ENCODE measurements around the gene JPT1. TPM values are rescaled to one million over a fixed set of nuclear protein-coding genes. Genes with fewer than 3 reads are reported as not detected.
"Not testable (repeated sequence)": the region's sequence is repeated elsewhere in the genome, so short reads cannot be mapped to it uniquely, and the experiment has no call there.

Gene JPT1
- total RNA-seq, 1 donor from 2014 or later = 109 TPM

DNA sequence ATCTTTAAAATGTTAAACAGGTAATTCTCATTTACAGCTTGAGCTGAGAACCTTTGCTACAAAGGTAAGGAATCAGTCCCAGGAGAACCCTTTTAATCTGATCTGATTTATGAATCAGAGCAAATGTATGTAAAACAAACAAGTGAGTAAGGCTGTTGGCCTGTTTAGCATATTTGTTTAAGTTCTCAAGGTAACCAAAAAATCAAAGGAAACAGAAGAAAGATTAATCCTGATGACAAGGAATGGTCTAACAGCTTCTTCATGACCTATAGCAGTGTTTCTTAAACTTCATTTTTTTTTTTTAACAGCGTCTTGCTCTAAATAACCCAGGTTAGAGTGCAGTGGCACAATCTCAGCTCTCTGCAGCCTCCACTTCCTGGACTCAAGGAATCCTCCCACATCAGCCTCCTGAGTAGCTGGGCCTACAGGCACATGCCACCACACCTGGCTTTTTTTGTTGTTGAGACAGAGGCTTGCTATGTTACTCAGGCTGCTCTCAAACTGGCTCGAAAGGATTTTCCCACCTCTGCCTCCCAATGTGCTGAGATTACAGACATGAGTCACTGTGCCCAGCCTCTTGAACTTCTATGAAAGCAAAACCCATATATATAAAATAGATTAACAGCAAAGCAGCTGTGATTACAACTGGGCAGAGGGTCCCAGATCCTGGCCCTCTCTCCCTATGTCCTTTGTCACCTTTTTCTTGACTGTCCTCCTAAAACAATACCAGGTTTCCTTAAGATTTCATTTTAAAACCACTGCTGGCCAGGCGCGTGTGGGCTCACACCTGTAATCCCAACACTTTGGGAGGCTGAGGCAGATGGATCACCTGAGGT is 5.1 kb upstream of the JPT1 start:
- Histone ChIP-seq H3K4me3 (ENCODE audit: low read length in 3 of 3) (no peak overlapping the region), H3K27ac (ENCODE audit: low read depth, low read length) (peak overlapping the region; percentile 52), H3K9ac (ENCODE audit: low read depth in 1 of 3, low read length in 3 of 3) (no peak overlapping the region), H3K27me3 (ENCODE audit: control insufficient read depth in 3 of 3, insufficient read depth in 3 of 3, low read length in 3 of 3) (no peaks in the 10 kb centered on the region), H3K4me1 (ENCODE audit: control insufficient read depth in 3 of 3, insufficient read depth in 3 of 3, low read length in 3 of 3) (peaks cover 5 to 11% (median 10%) of the 10 kb centered on the region in 3 donors), H3K9me3 (ENCODE audit: control insufficient read depth in 3 of 3, low read length in 3 of 3) (no peaks in the 10 kb centered on the region), H3K36me3 (ENCODE audit: control insufficient read depth in 3 of 3, insufficient read depth in 3 of 3, low read length in 3 of 3) (peaks cover 0 to 5% (median 0%) of the 10 kb centered on the region in 3 donors)

DNA sequence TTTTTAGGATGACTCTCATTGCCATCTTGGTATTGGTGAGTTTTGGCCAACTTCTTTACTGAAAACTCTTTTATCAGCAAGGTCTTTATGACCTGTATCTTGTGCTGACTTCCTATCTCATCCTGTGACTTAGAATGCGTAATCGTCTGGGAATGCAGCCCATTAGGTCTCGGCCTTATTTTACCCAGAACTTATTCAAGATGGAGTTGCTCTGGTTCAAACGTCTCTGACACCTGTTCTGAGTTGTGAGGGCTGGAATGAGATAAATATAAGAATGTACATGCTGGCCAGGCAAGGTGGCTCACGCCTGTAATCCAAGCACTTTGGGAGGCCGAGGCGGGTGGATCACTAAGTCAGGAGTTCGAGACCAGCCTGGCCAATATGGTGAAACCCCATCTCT is 4.2 kb upstream of the JPT1 start:
- not testable (repeated sequence) for H3K9me3 ChIP-seq (ENCODE audit: control insufficient read depth in 3 of 3, low read length in 3 of 3); H3K4me3 ChIP-seq (ENCODE audit: low read length in 3 of 3); H3K27me3 ChIP-seq (ENCODE audit: control insufficient read depth in 3 of 3, insufficient read depth in 3 of 3, low read length in 3 of 3); H3K9ac ChIP-seq (ENCODE audit: low read depth in 1 of 3, low read length in 3 of 3); H3K36me3 ChIP-seq (ENCODE audit: control insufficient read depth in 3 of 3, insufficient read depth in 3 of 3, low read length in 3 of 3); H3K27ac ChIP-seq (ENCODE audit: low read depth, low read length)
- H3K4me1 ChIP-seq (ENCODE audit: control insufficient read depth in 3 of 3, insufficient read depth in 3 of 3, low read length in 3 of 3) = peaks cover 9 to 16% (median 13%) of the 10 kb centered on the region in 3 donors

DNA sequence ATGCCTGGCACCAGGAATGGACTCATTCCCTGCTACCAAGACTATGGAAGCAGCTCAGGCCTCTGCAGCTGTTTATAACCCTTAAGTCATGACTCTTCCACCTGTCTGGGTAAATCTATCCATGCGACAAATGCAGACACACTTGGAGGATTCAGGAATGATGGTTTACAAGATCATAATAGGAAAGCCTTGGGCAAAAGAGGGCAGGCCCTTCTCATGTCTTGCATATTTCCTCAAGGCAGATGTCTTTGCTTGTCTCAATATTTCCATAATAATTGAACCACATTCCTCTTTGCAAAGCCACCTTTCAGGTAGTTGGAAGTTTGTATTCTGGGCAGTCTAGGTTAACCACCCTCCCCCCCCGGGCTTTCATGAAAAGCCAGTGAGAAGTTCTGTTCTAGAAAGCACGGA is 884 bp upstream of the JPT1 start:
- Histone ChIP-seq H3K36me3 (ENCODE audit: control insufficient read depth in 3 of 3, insufficient read depth in 3 of 3, low read length in 3 of 3) (no peaks in the 10 kb centered on the region), H3K4me1 (ENCODE audit: control insufficient read depth in 3 of 3, insufficient read depth in 3 of 3, low read length in 3 of 3) (peaks cover 16 to 29% (median 23%) of the 10 kb centered on the region in 3 donors), H3K27me3 (ENCODE audit: control insufficient read depth in 3 of 3, insufficient read depth in 3 of 3, low read length in 3 of 3) (no peaks in the 10 kb centered on the region), H3K4me3 (ENCODE audit: low read length in 3 of 3) (peak overlapping the region in 2 of 3 donors; percentile 75 to 76), H3K9me3 (ENCODE audit: control insufficient read depth in 3 of 3, low read length in 3 of 3) (no peaks in the 10 kb centered on the region), H3K9ac (ENCODE audit: low read depth in 1 of 3, low read length in 3 of 3) (peak overlapping the region; percentile 62 to 82 (median 63)), H3K27ac (ENCODE audit: low read depth, low read length) (peak overlapping the region; percentile 92)

DNA sequence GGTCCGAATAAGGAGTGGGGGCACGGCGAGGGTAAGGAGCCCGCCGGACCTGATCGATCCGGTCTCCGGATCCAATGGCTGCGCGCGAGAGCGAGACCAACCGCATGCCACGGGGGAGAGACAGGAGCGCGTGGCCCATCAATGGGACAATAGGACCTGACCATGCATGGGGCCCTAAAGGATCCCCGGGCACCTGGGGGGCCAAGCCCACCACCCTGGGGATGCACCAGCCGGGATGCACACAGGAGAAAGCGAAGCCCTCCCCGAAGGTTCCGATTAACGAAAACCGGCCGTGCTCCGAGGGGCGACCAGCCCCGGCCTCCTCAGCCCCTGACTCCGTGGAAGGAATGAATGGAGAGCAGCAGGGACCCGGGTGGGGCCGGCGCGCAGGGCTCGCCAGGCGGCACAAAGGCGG is 525 bp downstream of the JPT1 start:
- Histone ChIP-seq H3K9ac (ENCODE audit: low read depth in 1 of 3, low read length in 3 of 3) (peak overlapping the region; percentile 82 to 87 (median 82)), H3K9me3 (ENCODE audit: control insufficient read depth in 3 of 3, low read length in 3 of 3) (no peaks in the 10 kb centered on the region), H3K27ac (ENCODE audit: low read depth, low read length) (no peak overlapping the region), H3K36me3 (ENCODE audit: control insufficient read depth in 3 of 3, insufficient read depth in 3 of 3, low read length in 3 of 3) (no peaks in the 10 kb centered on the region), H3K4me1 (ENCODE audit: control insufficient read depth in 3 of 3, insufficient read depth in 3 of 3, low read length in 3 of 3) (peaks cover 16 to 29% (median 23%) of the 10 kb centered on the region in 3 donors), H3K27me3 (ENCODE audit: control insufficient read depth in 3 of 3, insufficient read depth in 3 of 3, low read length in 3 of 3) (no peaks in the 10 kb centered on the region), H3K4me3 (ENCODE audit: low read length in 3 of 3) (peak overlapping the region; percentile 79 to 93 (median 86))

DNA sequence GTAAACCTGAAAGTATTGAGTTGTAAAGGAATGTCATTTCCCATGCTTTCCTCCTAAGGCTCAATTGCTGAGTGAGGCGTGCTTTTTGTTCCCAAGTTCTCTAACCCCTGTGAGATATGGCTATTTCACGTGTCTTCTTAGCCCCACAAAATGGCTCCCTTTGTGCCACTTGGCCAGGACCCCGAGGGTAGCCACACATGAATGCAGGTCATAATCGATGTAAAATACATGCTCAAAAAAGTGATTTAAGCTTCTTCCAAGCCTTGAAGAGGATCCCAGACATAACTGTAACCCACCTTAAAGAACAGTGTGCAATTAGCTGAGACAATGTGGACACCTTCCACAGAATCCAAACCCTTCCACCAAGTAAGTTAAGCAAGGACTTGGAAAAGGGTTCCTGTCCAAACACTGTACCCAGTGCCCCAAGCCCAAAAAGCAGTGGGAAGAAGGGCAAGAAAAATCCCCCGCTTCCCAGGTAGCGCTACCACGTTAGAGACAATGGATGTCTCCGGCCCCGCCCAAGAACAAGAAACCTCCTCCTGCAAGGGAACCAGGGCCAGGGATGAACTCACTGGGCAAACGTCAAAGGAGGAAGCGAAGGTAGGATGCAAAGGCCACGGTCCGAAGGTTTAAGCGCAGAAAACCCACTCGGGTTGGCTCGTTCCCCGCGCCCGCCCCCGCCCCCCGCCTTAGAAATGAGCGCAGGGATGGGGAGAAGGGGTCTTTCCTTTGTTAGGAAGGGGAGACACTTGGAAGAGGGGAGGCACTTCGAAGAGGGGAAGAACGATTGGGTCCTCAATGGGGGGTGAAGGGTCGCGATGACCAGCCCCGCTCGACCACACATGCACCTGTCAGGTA is 1.2 kb downstream of the JPT1 start:
- Histone ChIP-seq H3K4me3 (ENCODE audit: low read length in 3 of 3) (peak overlapping the region; percentile 79 to 93 (median 86)), H3K27me3 (ENCODE audit: control insufficient read depth in 3 of 3, insufficient read depth in 3 of 3, low read length in 3 of 3) (no peaks in the 10 kb centered on the region), H3K9ac (ENCODE audit: low read depth in 1 of 3, low read length in 3 of 3) (peak overlapping the region; percentile 82 to 87 (median 82)), H3K4me1 (ENCODE audit: control insufficient read depth in 3 of 3, insufficient read depth in 3 of 3, low read length in 3 of 3) (peaks cover 16 to 29% (median 23%) of the 10 kb centered on the region in 3 donors), H3K27ac (ENCODE audit: low read depth, low read length) (no peak overlapping the region), H3K9me3 (ENCODE audit: control insufficient read depth in 3 of 3, low read length in 3 of 3) (no peaks in the 10 kb centered on the region), H3K36me3 (ENCODE audit: control insufficient read depth in 3 of 3, insufficient read depth in 3 of 3, low read length in 3 of 3) (peaks cover 0 to 4% (median 0%) of the 10 kb centered on the region in 3 donors)

DNA sequence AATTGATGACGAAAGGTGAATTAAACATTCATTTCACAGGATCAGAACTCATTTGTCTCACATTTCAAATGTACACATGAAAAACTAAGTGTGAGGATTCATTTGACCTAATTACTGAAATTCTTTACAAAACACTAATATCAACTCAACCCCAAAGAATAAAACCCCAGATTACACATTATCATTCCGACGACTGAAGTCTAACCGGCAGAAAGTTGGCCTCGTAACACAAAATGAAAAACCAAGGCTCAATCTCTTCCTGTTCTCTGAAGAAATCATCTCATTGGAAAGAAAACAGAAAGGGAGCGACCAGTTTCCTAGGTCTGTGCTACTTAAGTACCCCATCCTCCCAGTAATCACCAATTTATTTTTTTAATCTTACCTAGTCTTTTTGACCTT is 1.8 kb downstream of the JPT1 start:
- Histone ChIP-seq H3K4me3 (ENCODE audit: low read length in 3 of 3) (peak overlapping the region in 2 of 3 donors; percentile 79 to 93), H3K27me3 (ENCODE audit: control insufficient read depth in 3 of 3, insufficient read depth in 3 of 3, low read length in 3 of 3) (no peaks in the 10 kb centered on the region), H3K4me1 (ENCODE audit: control insufficient read depth in 3 of 3, insufficient read depth in 3 of 3, low read length in 3 of 3) (peaks cover 16 to 29% (median 23%) of the 10 kb centered on the region in 3 donors), H3K27ac (ENCODE audit: low read depth, low read length) (no peak overlapping the region), H3K36me3 (ENCODE audit: control insufficient read depth in 3 of 3, insufficient read depth in 3 of 3, low read length in 3 of 3) (peaks cover 0 to 5% (median 0%) of the 10 kb centered on the region in 3 donors), H3K9ac (ENCODE audit: low read depth in 1 of 3, low read length in 3 of 3) (peak overlapping the region in 1 of 3 donors; percentile 82), H3K9me3 (ENCODE audit: control insufficient read depth in 3 of 3, low read length in 3 of 3) (no peaks in the 10 kb centered on the region)

DNA sequence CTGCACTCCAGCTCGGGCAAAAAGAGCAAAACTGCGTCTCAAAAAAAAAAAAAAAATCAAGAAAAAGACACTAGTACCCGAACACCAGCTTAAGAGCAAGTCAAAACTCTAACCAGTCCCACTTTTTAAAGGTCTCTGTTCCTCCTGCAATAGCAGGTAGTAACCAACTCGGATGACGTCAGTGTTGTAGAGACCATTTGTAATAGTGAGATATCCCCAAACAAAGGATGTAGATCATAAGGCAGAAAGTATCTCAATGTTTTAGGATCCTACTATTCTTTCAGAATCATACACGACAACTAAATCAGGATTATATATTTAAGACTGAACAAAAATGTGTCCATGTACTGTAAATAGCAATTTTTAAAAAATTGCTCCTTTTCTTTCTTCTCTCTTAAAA is 2.4 kb downstream of the JPT1 start:
- H3K9me3 ChIP-seq (ENCODE audit: control insufficient read depth in 3 of 3, low read length in 3 of 3) = no peaks in the 10 kb centered on the region
- peaks cover 3 to 11% (median 5%) of the 10 kb centered on the region in 3 donors for H3K36me3 ChIP-seq (ENCODE audit: control insufficient read depth in 3 of 3, insufficient read depth in 3 of 3, low read length in 3 of 3)
- peak overlapping the region in 1 of 3 donors; percentile 12 for H3K9ac ChIP-seq (ENCODE audit: low read depth in 1 of 3, low read length in 3 of 3)
- H3K4me3 ChIP-seq (ENCODE audit: low read length in 3 of 3) = no peak overlapping the region
- no peak overlapping the region for H3K27ac ChIP-seq (ENCODE audit: low read depth, low read length)
- peaks cover 16 to 29% (median 23%) of the 10 kb centered on the region in 3 donors for H3K4me1 ChIP-seq (ENCODE audit: control insufficient read depth in 3 of 3, insufficient read depth in 3 of 3, low read length in 3 of 3)
- H3K27me3 ChIP-seq (ENCODE audit: control insufficient read depth in 3 of 3, insufficient read depth in 3 of 3, low read length in 3 of 3) = no peaks in the 10 kb centered on the region

DNA sequence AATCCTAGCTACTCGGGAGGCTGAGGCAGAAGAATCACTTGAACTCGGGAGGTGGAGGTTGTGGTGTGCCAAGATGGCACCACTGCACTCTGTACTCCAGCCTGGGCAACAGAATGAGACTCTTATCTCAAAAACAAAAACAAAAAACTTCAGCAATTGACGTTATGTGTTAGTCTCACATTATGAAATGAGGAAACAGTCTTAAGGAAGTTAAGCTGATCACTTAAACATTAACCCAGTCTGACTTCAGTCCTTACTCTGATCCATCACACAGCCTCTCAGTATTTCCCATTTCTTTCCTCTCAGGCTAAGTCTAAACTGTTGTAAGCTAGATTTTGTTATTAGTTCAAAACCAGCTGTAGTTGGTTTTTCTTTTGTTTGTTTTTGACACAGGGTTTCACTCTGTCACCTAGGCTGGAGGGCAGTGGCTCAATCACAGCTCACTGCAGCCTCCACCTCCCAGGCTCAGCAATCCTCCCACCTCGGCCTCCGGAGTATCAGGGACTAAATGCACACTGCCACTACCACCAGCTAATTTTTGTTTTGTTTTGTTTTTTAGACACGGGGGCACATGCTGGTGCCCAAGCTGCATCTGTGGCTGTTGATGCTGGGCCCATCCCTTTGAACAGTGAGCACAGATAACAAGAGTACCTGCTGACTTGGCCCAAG is 6.3 kb downstream of the JPT1 start:
- Histone ChIP-seq H3K4me1 (ENCODE audit: control insufficient read depth in 3 of 3, insufficient read depth in 3 of 3, low read length in 3 of 3) (peaks cover 3 to 8% (median 6%) of the 10 kb centered on the region in 3 donors), H3K36me3 (ENCODE audit: control insufficient read depth in 3 of 3, insufficient read depth in 3 of 3, low read length in 3 of 3) (peaks cover 10 to 33% (median 25%) of the 10 kb centered on the region in 3 donors), H3K27ac (ENCODE audit: low read depth, low read length) (no peak overlapping the region), H3K4me3 (ENCODE audit: low read length in 3 of 3) (no peak overlapping the region), H3K9me3 (ENCODE audit: control insufficient read depth in 3 of 3, low read length in 3 of 3) (no peaks in the 10 kb centered on the region), H3K9ac (ENCODE audit: low read depth in 1 of 3, low read length in 3 of 3) (no peak overlapping the region), H3K27me3 (ENCODE audit: control insufficient read depth in 3 of 3, insufficient read depth in 3 of 3, low read length in 3 of 3) (no peaks in the 10 kb centered on the region)

DNA sequence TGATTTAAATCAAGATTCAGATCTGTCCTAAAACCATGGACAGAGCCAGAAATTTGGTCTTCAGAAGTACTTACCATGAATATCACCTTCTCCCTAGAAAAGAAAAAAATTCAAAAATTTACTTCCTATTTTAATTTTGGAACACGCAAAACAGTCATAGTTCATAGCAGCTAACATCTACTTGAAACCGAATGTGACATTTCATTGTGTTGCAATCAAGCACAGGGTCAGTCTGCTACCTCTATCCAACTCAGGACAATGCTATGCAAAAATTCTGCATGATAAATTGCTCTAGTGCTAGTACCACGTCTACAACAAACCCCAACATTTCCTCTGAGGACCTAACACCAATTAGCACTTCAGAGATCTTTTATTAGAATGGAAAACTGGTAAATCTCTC is 7.7 kb downstream of the JPT1 start:
- no peaks in the 10 kb centered on the region for H3K9me3 ChIP-seq (ENCODE audit: control insufficient read depth in 3 of 3, low read length in 3 of 3)
- no peaks in the 10 kb centered on the region for H3K27me3 ChIP-seq (ENCODE audit: control insufficient read depth in 3 of 3, insufficient read depth in 3 of 3, low read length in 3 of 3)
- no peak overlapping the region for H3K4me3 ChIP-seq (ENCODE audit: low read length in 3 of 3)
- H3K9ac ChIP-seq (ENCODE audit: low read depth in 1 of 3, low read length in 3 of 3) = no peak overlapping the region
- no peaks in the 10 kb centered on the region for H3K4me1 ChIP-seq (ENCODE audit: control insufficient read depth in 3 of 3, insufficient read depth in 3 of 3, low read length in 3 of 3)
- H3K27ac ChIP-seq (ENCODE audit: low read depth, low read length) = no peak overlapping the region
- H3K36me3 ChIP-seq (ENCODE audit: control insufficient read depth in 3 of 3, insufficient read depth in 3 of 3, low read length in 3 of 3) = peaks cover 10 to 41% (median 25%) of the 10 kb centered on the region in 3 donors

Data from skeletal muscle tissue (tissue), 4 donors.